DOHH2 (cell line): ENCODE data around the gene SDR42E1.

Source experiments
- EZH2phosphoT487 ChIP-seq: fragments of 200-600 bp; sonication (generic); IDR thresholded peaks from 2 replicates; pipeline ENCODE4 v1.6.1; 2017; ENCODE audit warnings: borderline replicate concordance, mild to moderate bottlenecking, antibody characterized with exemption, low read length, moderate library complexity, mixed read lengths
- TF ChIP-seq, protein P1 (sequence below): fragments of 200-600 bp; sonication (generic); IDR thresholded peaks from one replicate; pipeline ENCODE4 v1.5.1; 2014; ENCODE audit warnings: antibody characterized with exemption, mild to moderate bottlenecking, low read depth, low read length; ENCODE audit not compliant: poor library complexity, severe bottlenecking

DNA sequence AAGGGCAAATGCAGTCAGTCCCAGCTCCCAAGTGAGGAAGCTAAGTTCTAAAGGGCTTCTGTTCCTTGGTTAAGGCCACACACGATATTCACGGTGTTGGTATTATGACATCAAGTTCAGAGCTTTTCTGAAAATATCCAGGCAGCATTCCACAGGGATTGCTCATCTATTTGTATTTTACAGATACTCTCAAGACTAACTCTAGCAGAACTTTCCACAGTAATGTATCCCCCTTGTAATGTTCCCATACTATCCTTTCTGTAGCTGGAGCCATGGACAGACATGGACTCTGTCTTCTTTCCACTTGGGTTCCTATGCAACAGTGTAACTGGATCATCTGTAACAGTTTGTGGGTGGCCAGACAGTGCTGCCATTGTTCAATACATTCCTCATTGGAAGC is 13.5 kb downstream of the SDR42E1 start:
- TF ChIP-seq, protein P1, sequence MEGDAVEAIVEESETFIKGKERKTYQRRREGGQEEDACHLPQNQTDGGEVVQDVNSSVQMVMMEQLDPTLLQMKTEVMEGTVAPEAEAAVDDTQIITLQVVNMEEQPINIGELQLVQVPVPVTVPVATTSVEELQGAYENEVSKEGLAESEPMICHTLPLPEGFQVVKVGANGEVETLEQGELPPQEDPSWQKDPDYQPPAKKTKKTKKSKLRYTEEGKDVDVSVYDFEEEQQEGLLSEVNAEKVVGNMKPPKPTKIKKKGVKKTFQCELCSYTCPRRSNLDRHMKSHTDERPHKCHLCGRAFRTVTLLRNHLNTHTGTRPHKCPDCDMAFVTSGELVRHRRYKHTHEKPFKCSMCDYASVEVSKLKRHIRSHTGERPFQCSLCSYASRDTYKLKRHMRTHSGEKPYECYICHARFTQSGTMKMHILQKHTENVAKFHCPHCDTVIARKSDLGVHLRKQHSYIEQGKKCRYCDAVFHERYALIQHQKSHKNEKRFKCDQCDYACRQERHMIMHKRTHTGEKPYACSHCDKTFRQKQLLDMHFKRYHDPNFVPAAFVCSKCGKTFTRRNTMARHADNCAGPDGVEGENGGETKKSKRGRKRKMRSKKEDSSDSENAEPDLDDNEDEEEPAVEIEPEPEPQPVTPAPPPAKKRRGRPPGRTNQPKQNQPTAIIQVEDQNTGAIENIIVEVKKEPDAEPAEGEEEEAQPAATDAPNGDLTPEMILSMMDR = no peak
- TF ChIP-seq EZH2phosphoT487 = no peak
